GM18519 (cell line): ENCODE results near the gene TMEM236.

Experiments
- ATAC-seq: cut with Tn5 transposase; IDR thresholded peaks from one replicate; pipeline ENCODE4 v1.9.1; 2021; ENCODE audit warnings: mild to moderate bottlenecking, moderate library complexity; ENCODE audit not compliant: unreplicated experiment, low FRiP score

TMEM236 gene

GRCh38 chr10:17816199-17816598 is 64.2 kb downstream of the TMEM236 start:
- no peak for ATAC-seq

DNA sequence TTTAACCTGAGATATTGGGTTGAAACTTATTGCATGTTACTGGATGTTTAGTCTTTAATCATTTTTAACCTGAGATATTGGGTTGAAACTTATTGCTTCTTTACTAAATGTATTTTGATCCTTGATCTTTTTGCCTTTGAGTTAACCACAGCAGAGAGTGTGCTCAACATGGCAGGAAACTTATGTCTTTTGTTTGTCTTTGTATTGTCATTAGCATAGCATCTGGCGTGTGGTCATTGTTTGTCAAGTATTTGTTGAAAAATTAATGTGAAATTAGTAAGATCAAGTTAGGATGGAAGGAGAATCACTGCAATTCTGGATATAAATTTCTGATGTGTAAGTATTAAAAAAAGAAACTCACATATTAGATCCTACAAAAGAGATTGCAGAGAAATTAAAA is 65.3 kb downstream of the TMEM236 start:
- no peak for ATAC-seq

DNA sequence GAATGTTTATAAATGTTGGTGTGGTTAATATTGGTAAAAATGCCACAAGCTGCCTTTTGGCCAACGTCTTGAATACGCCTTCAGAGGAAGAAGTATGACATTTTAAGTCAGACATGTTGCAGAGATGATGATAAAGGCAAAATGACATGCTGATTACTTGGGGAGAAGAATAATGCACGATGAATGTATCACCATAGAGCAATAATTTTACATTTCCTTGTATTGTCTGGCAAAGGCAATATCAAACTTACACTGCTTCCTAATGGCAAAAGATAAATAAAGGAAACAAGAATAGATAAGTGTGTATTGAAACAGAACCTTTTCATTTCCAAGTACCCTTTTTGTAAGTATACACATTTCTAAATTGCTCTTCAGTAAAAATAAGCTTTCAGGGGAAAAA is 65.8 kb downstream of the TMEM236 start:
- no peak for ATAC-seq

DNA sequence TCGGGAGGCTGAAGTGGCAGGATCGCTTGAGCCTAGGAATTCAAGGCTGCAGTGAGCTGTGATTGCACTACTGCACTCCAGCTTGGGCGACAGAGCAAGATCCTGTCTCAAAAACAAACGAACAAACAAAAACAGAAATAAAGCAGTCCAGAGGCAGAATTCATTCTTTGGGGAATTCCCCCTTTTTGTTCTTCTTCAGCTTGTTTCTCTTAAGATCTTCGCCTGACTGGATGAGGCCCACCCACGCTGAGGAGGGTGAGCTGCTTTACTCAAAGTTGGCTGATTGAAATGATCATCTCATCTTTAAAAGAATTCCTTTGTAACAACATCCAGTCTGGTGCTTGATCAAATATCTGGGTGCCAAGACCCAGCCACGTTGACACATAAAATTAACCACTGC is 67.8 kb downstream of the TMEM236 start:
- ATAC-seq = no peak

DNA sequence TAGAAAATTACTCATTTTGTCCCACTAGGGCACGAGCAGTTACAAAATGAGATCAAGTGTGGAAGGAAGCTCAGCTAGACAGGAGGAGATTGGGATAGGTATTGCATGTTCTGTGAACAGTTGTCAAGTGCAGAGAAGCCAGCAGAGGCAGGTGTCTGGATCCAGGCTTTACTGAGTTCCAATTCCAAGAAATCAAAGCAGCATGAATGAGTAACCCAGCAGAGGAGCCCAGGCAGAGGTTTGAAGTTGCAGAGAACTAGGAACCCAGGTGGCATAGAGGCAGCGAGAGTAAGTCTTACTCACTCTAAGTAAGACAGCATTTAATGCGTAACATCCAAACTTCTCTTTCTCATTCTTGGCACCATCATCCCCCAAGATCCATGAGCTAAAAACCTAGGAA is 68.9 kb downstream of the TMEM236 start:
- ATAC-seq = no peak

- no peak for ATAC-seq
Measured at GRCh38 chr10:17821893-17822292, 69.9 kb downstream of the TMEM236 start.

DNA sequence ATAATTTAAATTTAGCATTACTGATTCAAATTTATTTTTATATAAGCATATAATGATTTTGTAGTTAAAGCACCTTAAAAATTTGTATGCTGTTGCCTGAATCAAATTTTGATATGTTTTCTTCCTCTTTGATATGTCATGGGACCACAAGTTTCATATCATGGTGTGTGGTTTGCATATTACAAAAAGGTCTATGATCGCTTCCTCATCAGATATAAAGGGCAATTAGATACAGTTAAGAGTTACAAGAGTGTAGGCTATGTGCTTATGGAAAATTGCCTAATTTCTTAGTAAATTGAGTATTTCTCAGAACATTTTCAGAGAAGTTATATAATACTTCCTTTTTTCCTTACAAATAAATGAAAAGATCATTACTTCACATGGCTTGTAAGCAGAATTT is 79.3 kb downstream of the TMEM236 start:
- ATAC-seq = no peak

DNA sequence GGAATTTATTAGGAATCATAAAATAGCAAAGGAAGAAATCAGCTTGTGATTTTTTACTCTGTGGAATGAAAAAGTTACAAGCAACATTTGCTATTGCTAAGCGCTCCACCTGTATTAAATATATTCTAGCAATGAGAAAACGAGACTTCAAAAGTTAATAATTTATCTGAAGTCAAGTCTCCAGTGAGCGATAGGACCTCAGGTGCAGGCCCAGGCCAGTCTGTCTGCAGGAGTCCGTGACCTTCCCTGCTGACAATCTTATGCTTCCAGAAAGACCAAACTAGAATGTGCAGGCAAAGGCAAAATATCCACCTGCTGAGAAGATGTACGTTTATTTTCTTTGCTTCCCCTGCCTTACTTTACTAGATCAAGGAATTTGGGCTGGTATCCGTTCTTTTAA is 79.9 kb downstream of the TMEM236 start:
- no peak for ATAC-seq

DNA sequence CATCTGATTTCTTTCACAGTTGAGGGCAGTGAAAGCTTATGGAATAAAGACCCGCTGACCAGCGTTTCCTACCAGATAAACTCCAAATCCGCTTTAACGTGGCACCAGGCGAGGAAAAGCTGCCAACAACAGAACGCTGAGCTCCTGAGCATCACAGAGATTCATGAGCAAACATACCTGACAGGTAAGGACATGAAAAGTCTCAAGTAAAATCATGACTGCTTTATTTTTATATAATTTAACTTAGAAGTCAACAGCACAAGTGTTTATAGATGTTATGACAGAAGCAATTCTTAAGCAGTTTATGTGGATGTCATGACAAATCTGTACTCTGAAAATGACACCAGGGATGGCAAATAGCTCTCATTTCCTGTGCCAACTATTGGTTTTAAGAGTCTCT is 81.7 kb downstream of the TMEM236 start:
- ATAC-seq = no peak

- ATAC-seq = no peak
Measured at GRCh38 chr10:17835688-17836087, 83.7 kb downstream of the TMEM236 start.

DNA sequence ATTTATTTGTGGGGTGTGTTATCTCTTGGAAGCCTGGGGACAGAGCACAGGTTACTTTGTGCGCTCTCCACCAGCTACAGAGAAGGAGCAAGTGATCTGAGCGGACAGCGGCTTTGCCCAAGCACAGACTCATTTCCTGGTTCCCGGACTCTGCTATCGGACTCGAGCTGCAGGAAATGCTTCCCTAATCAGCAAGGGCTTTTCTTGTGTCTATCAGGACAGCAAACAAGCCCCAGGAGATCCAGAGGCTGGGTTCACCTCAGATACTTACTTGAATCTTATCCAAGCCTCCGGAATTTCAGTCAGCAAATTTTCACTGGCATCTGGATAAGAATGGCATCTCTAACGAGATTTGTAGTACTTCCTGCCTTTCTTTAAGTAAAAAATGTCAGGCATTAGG is 84.9 kb downstream of the TMEM236 start:
- ATAC-seq = no peak

DNA sequence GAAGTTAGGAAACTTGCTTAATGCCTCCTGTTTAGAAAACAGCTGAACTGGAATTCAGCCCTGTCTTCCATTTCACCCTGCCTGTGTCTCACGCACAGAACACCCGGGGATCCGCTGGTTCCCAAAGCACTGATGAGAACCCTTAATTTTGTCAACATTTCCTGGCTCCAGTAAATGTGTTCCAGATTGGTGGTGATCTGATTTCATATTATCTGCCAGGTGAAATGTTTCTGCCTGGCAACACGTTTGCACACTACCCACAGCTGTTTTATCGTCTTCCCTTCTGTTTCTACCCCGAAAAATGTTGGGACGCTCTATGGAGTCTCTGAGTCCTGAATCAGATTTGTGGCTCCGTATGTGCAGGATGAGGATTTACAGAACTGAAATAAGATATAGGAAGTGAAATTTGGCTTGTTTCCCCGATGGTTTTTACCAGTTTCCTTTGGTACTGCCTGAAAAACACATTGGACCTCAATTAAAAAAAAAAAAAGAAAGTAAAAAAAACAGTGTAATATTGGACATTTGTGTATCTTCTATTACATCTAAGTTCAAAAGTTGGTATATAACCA is 86.2 kb downstream of the TMEM236 start:
- ATAC-seq = no peak

GRCh38 chr10:17841050-17841449 is 89.0 kb downstream of the TMEM236 start:
- no peak for ATAC-seq

DNA sequence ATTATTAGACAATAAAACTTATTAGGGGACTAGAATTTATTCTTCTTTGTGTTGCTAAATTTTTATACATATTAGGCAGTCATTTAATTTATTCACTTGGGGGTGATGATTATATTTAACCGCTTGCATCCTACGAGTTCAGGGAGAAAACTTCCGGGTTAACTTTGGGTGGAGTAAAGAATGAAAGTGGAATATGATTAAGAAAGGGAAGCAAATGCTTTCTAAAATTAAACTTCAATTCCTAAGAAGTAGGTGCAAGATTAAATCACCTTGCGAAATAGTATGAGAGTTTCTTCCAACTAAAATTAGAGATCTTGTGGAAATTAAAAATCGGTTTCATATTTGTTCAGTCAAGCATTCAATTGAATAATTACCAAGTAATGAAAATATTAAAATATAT is 90.6 kb downstream of the TMEM236 start:
- ATAC-seq = no peak

DNA sequence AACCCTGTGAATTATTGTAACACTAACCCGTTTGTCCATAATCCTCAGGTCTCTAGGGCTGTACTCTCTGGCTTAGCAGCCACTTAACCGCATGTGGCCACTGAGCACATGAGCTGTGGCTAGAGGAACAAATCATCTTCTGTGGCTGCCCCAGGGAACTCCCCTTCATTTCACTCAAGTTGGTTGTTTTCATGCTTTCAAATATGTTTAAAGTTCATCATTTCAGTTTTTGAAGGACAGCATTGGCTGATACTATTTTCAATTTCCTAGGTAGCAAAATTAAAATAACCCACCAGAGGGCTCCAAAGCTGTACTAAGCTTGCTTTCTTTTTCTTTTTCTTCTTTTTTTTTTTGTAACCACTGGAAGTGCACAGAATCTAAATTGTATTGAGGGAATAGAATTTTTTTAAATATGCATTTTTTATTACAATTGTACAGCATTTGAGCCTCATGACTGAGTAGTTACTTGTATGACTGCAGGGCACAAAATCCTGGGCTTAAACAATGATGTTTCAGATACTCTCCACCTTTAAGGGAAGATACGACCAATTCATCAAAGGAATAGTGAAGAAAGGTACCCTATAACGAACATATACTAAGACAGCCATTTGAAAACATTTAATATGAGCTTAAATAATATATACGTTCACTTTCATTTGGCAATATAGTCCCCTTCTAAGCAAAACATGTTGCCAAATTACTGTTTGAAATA is 95.7 kb downstream of the TMEM236 start:
- ATAC-seq = no peak

DNA sequence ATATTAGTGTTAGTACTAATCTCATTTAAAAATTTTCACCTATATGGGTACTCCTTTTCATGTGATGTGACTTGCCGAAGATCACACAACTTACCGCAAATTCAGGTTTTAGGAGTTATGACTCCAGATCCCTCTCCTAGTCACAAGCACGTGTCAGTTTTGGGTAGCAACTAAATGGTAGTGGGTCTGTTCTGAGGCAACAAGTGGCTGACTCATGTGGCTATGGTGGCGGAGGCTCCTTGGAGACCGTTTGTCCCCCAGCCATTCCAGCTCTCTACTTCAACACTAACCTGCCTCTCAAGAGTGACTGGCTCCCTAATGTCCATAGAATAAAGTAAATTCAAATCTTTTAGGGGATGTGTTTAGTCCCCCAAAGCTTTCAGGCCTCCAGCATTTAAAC is 96.6 kb downstream of the TMEM236 start:
- ATAC-seq = no peak
